ENCODE data around the gene OR51A4. TPM values are rescaled to one million over a fixed set of nuclear protein-coding genes. Genes with fewer than 3 reads are reported as not detected.

OR51A4 gene
- not detected for polyA plus RNA-seq (2012; ENCODE audit: insufficient read depth, insufficient read length, low read depth)

GRCh38 chr11:4947505-4947904, at the start of gene OR51A4:
TSS of gene OR51A4 (minus strand) at chr11:4947605. CDS start at chr11:4947100, 505 bp downstream.
- Histone ChIP-seq H3K36me3 (no peaks in the 10 kb centered on the region), H3K4me1 (no peaks in the 10 kb centered on the region), H3K4me3 (ENCODE audit: low read depth, low read length) (no peak within 1 kb of the TSS), H3K27me3 (no peaks in the 10 kb centered on the region), H3K9me3 (no peaks in the 10 kb centered on the region)
- no peak for TF ChIP-seq CTCF (IDR thresholded peaks at IDR 0.05; ENCODE audit: low read depth, low read length)
- no peak for DNase-seq

GRCh38 chr11:4994551-4994950, 47.1 kb upstream of the OR51A4 start, which contains the start of gene OR51L1:
TSS of gene OR51L1 (plus strand) at chr11:4994851. CDS start at chr11:4998983, 4,132 bp downstream.
- DNase-seq, result no peak
- Histone ChIP-seq H3K36me3 (no peaks in the 10 kb centered on the region), H3K4me1 (no peaks in the 10 kb centered on the region), H3K9me3 (no peaks in the 10 kb centered on the region), H3K27me3 (no peaks in the 10 kb centered on the region), H3K4me3 (ENCODE audit: low read depth, low read length) (no peak within 1 kb of the TSS)
- TF ChIP-seq CTCF (IDR thresholded peaks at IDR 0.05; ENCODE audit: low read depth, low read length), result no peak

DNA sequence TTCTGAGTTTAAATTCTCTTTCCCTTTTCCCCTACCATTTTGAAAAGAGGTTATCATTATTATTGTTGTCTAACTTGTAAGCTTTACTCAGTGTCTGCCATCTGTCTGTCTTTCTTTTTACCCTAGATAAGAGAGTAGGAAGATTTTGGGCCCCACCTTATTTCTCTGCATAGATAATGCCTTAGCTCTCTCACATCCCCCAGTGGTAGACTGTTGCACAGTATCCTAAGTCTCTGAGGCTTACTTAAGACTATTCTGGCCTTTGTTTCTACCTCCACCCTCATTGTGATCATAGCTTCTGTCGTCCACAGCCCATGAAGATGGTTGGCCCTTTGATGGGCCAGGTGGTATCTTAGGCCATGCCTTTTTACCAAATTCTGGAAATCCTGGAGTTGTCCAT, 43.7 kb upstream of the OR51A4 start:
- Histone ChIP-seq H3K27me3 (no peaks in the 10 kb centered on the region), H3K4me1 (no peaks in the 10 kb centered on the region), H3K36me3 (no peaks in the 10 kb centered on the region), H3K4me3 (ENCODE audit: low read depth, low read length) (no peak overlapping the region), H3K9me3 (no peaks in the 10 kb centered on the region)
- DNase-seq, result no peak
- TF ChIP-seq CTCF (IDR thresholded peaks at IDR 0.05; ENCODE audit: low read depth, low read length), result no peak

DNA sequence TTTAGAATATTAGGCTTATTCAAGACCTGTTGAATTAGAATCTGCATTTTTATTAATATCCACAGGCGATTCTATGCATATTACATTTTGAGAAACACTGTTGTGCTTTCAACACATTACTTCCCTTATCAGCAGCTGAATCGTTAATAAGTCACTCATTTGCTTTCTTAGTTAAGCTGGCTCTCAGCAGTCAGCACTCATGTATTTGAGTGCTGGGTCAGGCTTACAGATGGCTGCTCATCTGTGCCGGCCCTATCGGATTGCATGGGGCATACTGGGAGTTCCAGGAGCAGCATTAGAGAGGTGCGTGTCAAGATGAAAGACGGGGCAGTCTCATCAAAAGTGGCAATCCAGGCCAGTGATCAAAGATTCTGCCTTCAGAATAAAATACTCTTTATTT, 36.4 kb upstream of the OR51A4 start:
- Histone ChIP-seq H3K4me1 (no peaks in the 10 kb centered on the region), H3K9me3 (no peaks in the 10 kb centered on the region), H3K27me3 (no peaks in the 10 kb centered on the region), H3K36me3 (no peaks in the 10 kb centered on the region), H3K4me3 (ENCODE audit: low read depth, low read length) (no peak overlapping the region)
- no peak for TF ChIP-seq CTCF (IDR thresholded peaks at IDR 0.05; ENCODE audit: low read depth, low read length)
- DNase-seq, result no peak

- no peak for DNase-seq
- no peaks in the 10 kb centered on the region for H3K36me3 ChIP-seq
- H3K4me3 ChIP-seq (ENCODE audit: low read depth, low read length), result no peak overlapping the region
- no peaks in the 10 kb centered on the region for H3K9me3 ChIP-seq
- no peaks in the 10 kb centered on the region for H3K27me3 ChIP-seq
- no peak for TF ChIP-seq CTCF (IDR thresholded peaks at IDR 0.05; ENCODE audit: low read depth, low read length)
- no peaks in the 10 kb centered on the region for H3K4me1 ChIP-seq
Measured at GRCh38 chr11:4982678-4983077, 35.3 kb upstream of the OR51A4 start.

DNA sequence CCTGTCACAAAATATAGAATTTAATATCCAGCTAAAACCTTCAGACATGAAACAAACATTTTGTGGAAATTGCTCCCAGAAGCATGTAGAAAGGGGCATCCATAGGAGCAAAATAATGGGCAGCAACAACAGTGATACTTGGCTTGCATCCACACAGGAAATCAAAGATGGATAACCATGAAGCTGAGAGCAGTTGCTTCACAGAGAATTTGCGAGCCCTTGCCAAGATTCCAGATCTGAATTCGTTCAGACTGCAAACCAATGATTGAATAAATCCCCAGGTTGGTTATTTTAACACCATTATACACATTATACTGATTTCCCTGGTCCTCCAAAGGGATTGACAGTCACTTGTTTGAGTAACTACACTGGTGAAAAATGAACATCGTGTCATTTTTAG, 31.6 kb upstream of the OR51A4 start:
- no peak for TF ChIP-seq CTCF (IDR thresholded peaks at IDR 0.05; ENCODE audit: low read depth, low read length)

More for the DNA sequence above, 31.6 kb upstream of the OR51A4 start:
- no peak overlapping the region for H3K4me3 ChIP-seq (ENCODE audit: low read depth, low read length)
- H3K9me3 ChIP-seq, result no peaks in the 10 kb centered on the region
- H3K4me1 ChIP-seq, result no peaks in the 10 kb centered on the region
- DNase-seq, result no peak
- no peaks in the 10 kb centered on the region for H3K36me3 ChIP-seq
- H3K27me3 ChIP-seq, result no peaks in the 10 kb centered on the region

Data from BE2C (cell line).